ENCODE measurements around the gene GP1BB. TPM values are rescaled to one million over a fixed set of nuclear protein-coding genes. Genes with fewer than 3 reads are reported as not detected.
A peak's percentile ranks its signal among the peaks of the same experiment; 100 is the strongest.

Gene GP1BB
- total RNA-seq, 2 donors from 2014 or later, result 0.48 to 0.62 TPM

DNA sequence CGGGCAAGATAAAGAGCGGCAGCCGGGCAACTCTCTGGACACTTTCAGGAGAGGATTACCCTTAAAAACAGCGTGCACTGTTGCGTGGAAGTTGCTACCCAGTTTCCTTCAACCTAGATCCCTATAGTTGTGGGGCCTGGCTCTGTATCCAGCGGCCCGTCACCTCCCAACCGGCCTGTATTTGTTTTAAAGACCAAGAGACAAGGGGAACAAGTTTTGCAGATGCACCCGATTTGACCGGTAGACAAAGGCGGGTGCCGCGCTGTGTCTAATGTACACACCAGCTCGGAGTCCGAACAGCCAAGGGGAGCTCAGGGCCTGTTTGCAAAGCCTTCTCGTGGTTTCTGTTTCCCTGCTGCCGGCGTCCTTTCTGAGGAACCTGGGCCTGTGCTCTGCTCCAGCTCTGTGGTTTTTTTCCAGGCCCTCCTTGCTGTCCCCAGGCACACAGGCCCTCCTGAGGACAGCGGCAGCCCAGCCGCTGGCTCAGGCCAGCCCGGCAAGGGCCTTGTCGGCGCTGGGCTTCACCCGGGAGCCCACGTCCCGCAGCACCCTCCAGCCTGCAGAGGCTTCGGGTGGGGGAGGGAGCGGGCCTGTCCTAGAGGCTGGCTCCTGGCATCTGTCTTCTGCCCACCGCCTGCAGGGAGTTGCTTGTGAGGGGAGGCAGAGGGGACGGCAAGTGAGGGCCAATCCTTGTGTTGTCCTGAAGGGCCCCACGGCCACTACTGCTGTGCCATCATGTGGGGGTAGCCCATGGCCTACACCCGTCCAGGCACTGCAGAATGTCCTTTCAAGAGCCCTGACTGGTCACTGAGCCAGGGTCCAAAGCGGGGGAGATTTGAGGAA lies 38.6 kb downstream of the GP1BB start:
- Mint-ChIP-seq H3K27me3 (ENCODE audit: insufficient read depth) (peaks cover 84% of the 10 kb centered on the region), H3K36me3 (ENCODE audit: low read depth) (no peaks in the 10 kb centered on the region), H3K27ac (no peak overlapping the region), H3K4me3 (peak overlapping the region; percentile 41), H3K4me1 (peaks cover 13% of the 10 kb centered on the region), H3K9me3 (no peaks in the 10 kb centered on the region)
- Histone ChIP-seq H3K4me3 (ENCODE audit: low read length) (no peak overlapping the region), H3K9me3 (ENCODE audit: control insufficient read depth, low read length) (no peaks in the 10 kb centered on the region), H3K27me3 (ENCODE audit: control insufficient read depth, insufficient read depth, low read length, poor library complexity, severe bottlenecking) (peaks cover 95% of the 10 kb centered on the region), H3K27ac (ENCODE audit: low read depth, low read length) (no peak overlapping the region), H3K9ac (ENCODE audit: extremely low read depth, low read length, poor library complexity, severe bottlenecking) (no peak overlapping the region), H3K4me1 (ENCODE audit: control insufficient read depth, insufficient read depth, low read length) (no peaks in the 10 kb centered on the region), H3K36me3 (ENCODE audit: control insufficient read depth, insufficient read depth, low read length) (no peaks in the 10 kb centered on the region)
- WGBS, 2 experiments (ENCODE audit: insufficient coverage in 1 of 2, insufficient read length in 1 of 2), result 35 to 45% methylated on average over 16 to 33 of the region's 33 CpGs
- DNase-seq, result peak; percentile 73
- TF ChIP-seq, protein P1, sequence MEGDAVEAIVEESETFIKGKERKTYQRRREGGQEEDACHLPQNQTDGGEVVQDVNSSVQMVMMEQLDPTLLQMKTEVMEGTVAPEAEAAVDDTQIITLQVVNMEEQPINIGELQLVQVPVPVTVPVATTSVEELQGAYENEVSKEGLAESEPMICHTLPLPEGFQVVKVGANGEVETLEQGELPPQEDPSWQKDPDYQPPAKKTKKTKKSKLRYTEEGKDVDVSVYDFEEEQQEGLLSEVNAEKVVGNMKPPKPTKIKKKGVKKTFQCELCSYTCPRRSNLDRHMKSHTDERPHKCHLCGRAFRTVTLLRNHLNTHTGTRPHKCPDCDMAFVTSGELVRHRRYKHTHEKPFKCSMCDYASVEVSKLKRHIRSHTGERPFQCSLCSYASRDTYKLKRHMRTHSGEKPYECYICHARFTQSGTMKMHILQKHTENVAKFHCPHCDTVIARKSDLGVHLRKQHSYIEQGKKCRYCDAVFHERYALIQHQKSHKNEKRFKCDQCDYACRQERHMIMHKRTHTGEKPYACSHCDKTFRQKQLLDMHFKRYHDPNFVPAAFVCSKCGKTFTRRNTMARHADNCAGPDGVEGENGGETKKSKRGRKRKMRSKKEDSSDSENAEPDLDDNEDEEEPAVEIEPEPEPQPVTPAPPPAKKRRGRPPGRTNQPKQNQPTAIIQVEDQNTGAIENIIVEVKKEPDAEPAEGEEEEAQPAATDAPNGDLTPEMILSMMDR (conservative IDR thresholded peaks at IDR 0.05), result no peak

DNA sequence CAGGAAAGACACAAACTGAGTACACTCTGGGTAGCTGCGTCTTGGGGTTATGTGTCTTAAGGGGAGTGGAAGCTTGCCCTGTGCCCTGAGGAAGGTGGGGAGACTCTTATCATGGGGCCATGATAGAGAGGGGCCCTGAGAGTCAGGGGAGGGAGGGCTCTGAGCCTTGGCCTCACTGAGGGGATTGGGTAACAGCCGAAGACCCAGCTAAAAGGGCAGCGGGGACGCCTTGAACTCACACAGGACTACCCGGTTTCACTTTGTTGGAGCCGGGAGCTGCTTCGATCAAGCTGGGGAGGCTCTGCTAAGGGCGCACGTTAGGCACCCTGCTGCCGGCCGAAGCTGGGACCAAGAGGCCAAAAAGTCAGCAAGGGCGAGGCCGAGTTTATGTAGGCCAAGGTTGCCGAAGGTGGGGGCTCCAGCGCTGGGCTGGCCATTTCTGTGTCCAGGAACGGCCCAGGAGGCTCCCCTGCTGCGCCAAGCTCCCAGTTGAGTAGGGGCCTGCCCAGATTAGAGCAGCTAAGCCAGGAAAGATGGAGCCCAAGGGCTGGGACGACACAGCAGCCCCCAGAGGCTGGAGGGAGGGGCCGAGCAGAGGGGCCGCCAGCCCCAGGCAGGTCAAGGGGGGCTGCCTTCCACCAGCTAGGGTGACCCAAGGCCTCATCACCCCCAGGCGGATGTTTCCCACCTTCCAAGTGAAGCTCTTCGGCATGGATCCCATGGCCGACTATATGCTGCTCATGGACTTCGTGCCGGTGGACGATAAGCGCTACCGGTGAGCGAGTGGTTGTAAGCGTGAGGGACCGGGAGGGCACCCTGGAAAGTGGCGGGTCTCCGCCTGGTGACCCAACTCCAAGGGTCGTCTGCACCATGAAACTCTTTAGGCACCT lies 39.5 kb downstream of the GP1BB start:
- Histone ChIP-seq H3K27me3 (ENCODE audit: control insufficient read depth, insufficient read depth, low read length, poor library complexity, severe bottlenecking) (peaks cover 95% of the 10 kb centered on the region), H3K9me3 (ENCODE audit: control insufficient read depth, low read length) (no peaks in the 10 kb centered on the region), H3K9ac (ENCODE audit: extremely low read depth, low read length, poor library complexity, severe bottlenecking) (no peak overlapping the region), H3K27ac (ENCODE audit: low read depth, low read length) (no peak overlapping the region), H3K36me3 (ENCODE audit: control insufficient read depth, insufficient read depth, low read length) (no peaks in the 10 kb centered on the region), H3K4me1 (ENCODE audit: control insufficient read depth, insufficient read depth, low read length) (no peaks in the 10 kb centered on the region), H3K4me3 (ENCODE audit: low read length) (no peak overlapping the region)
- peaks cover 84% of the 10 kb centered on the region for H3K27me3 Mint-ChIP-seq (ENCODE audit: insufficient read depth)
- no peak overlapping the region for H3K4me3 Mint-ChIP-seq
- no peak for DNase-seq
- no peaks in the 10 kb centered on the region for H3K9me3 Mint-ChIP-seq
- TF ChIP-seq, protein P1 (conservative IDR thresholded peaks at IDR 0.05), result no peak
- WGBS, 2 experiments (ENCODE audit: insufficient coverage in 1 of 2, insufficient read length in 1 of 2), result 60 to 67% methylated on average over 25 to 34 of the region's 34 CpGs
- H3K4me1 Mint-ChIP-seq, result peaks cover 11% of the 10 kb centered on the region
- no peaks in the 10 kb centered on the region for H3K36me3 Mint-ChIP-seq (ENCODE audit: low read depth)
- no peak overlapping the region for H3K27ac Mint-ChIP-seq

DNA sequence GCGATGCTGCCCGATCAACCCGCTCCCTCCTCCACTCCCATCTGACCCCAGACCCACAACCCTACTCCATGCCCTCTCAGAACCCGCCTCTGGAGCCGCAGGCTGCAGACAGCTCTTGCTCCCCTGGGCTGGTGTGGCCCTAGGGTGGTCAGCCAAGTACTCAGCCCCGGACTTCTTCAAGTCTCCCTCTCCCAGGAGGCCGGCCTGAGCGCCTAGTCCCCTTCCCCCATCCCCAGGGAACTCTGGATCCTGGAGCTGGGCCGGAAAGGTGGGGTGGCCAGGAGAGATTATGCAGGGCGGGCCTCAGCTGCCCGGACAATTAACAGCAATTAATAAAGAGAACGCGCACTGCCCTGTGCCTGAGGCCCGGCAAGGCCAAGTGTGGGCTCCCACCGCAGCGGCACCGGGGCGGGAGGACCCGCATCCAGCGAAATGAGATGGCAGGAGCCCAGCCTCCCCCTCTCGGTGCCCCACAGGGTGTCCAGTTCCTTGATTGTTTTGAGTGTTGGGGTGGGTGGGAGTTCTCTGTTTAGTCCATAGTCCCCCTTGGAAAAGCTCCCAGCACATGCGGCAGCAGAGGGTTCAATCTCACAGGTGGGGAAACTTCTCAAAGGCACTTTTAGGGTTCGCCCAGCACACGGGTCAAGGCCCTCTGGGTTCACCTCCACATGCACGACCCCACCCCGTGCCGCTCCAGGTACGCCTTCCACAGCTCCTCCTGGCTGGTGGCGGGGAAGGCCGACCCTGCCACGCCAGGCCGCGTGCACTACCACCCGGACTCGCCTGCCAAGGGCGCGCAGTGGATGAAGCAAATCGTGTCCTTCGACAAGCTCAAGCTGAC lies 40.3 kb downstream of the GP1BB start:
- Mint-ChIP-seq H3K9me3 (no peaks in the 10 kb centered on the region), H3K27me3 (ENCODE audit: insufficient read depth) (peaks cover 85% of the 10 kb centered on the region), H3K4me1 (peaks cover 11% of the 10 kb centered on the region), H3K27ac (no peak overlapping the region), H3K36me3 (ENCODE audit: low read depth) (no peaks in the 10 kb centered on the region), H3K4me3 (no peak overlapping the region)
- WGBS, 2 experiments (ENCODE audit: insufficient coverage in 1 of 2, insufficient read length in 1 of 2), result 60 to 67% methylated on average over 27 to 39 of the region's 39 CpGs
- H3K9ac ChIP-seq (ENCODE audit: extremely low read depth, low read length, poor library complexity, severe bottlenecking), result no peak overlapping the region
- H3K9me3 ChIP-seq (ENCODE audit: control insufficient read depth, low read length), result no peaks in the 10 kb centered on the region
- no peaks in the 10 kb centered on the region for H3K36me3 ChIP-seq (ENCODE audit: control insufficient read depth, insufficient read depth, low read length)
- TF ChIP-seq, protein P1 (conservative IDR thresholded peaks at IDR 0.05), result no peak
- H3K27ac ChIP-seq (ENCODE audit: low read depth, low read length), result no peak overlapping the region
- no peak overlapping the region for H3K4me3 ChIP-seq (ENCODE audit: low read length)
- H3K4me1 ChIP-seq (ENCODE audit: control insufficient read depth, insufficient read depth, low read length), result no peaks in the 10 kb centered on the region
- no peak for DNase-seq
- peaks cover 95% of the 10 kb centered on the region for H3K27me3 ChIP-seq (ENCODE audit: control insufficient read depth, insufficient read depth, low read length, poor library complexity, severe bottlenecking)
